GM18858 (cell line): ENCODE results near the gene BNC2.

Experiments
- ATAC-seq: cut with Tn5 transposase; IDR thresholded peaks from one replicate; pipeline ENCODE4 v1.9.1; 2021; ENCODE audit not compliant: unreplicated experiment

BNC2 gene

GRCh38 chr9:16817002-16817401 is 53.5 kb downstream of the BNC2 start:
- no peak for ATAC-seq

- no peak for ATAC-seq
Observed at GRCh38 chr9:16816011-16816410, 54.5 kb downstream of the BNC2 start.

- ATAC-seq, result no peak
Observed at GRCh38 chr9:16815079-16815478, 55.4 kb downstream of the BNC2 start.

GRCh38 chr9:16813838-16814237 is 56.6 kb downstream of the BNC2 start:
- no peak for ATAC-seq

GRCh38 chr9:16811987-16812685 is 58.3 kb downstream of the BNC2 start:
- ATAC-seq, result no peak

GRCh38 chr9:16809912-16810610 is 60.4 kb downstream of the BNC2 start:
- ATAC-seq, result no peak

GRCh38 chr9:16806674-16807073 is 63.8 kb downstream of the BNC2 start:
- no peak for ATAC-seq

- ATAC-seq, result no peak
Observed at GRCh38 chr9:16803648-16804047, 66.8 kb downstream of the BNC2 start.

- ATAC-seq, result no peak
Observed at GRCh38 chr9:16801871-16802466, 68.5 kb downstream of the BNC2 start.

GRCh38 chr9:16796304-16796825 is 74.1 kb downstream of the BNC2 start:
- no peak for ATAC-seq

GRCh38 chr9:16794871-16795639 is 75.4 kb downstream of the BNC2 start:
- no peak for ATAC-seq

- ATAC-seq, result no peak
Observed at GRCh38 chr9:16794103-16794502, 76.4 kb downstream of the BNC2 start.

GRCh38 chr9:16787724-16788123 is 82.7 kb downstream of the BNC2 start:
- ATAC-seq, result no peak

- ATAC-seq, result no peak
Observed at GRCh38 chr9:16784002-16784401, 86.5 kb downstream of the BNC2 start.

- no peak for ATAC-seq
Observed at GRCh38 chr9:16782490-16782889, 88.0 kb downstream of the BNC2 start.

- no peak for ATAC-seq
Observed at GRCh38 chr9:16775330-16775729, 95.1 kb downstream of the BNC2 start.

GRCh38 chr9:16773617-16774016 is 96.9 kb downstream of the BNC2 start:
- ATAC-seq, result no peak

GRCh38 chr9:16773116-16773515 is 97.4 kb downstream of the BNC2 start:
- ATAC-seq, result no peak

- ATAC-seq, result no peak
Observed at GRCh38 chr9:16771356-16771755, 99.1 kb downstream of the BNC2 start.

GRCh38 chr9:16769291-16769690 is 101.2 kb downstream of the BNC2 start:
- ATAC-seq, result no peak

GRCh38 chr9:16768816-16769215 is 101.7 kb downstream of the BNC2 start:
- no peak for ATAC-seq
